ENCODE data around the gene TMPRSS2. TPM values are rescaled to one million over a fixed set of nuclear protein-coding genes. Genes with fewer than 3 reads are reported as not detected.

Gene TMPRSS2
- total RNA-seq, 1 experiment from 2014 or later, result not detected

DNA sequence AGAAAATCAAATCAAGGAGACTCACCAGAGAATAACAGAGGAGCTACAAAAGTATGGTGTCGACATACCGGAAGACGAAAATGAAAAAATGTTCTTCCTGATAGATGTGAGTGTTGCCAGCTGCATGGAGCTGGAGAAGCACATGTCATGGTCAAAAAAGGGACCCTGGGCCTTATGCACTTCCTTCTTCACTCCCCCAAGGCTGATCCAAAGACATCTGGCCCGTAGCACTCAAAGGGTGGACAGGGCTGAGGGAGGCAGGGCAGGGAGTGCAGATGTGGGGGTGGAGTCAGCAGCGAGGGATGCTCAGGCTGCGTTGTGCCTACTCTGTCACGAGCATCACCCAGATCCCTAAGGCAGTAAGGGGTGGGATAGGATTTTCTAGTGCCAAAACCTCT is 62.5 kb downstream of the TMPRSS2 start:
- DNase-seq (ENCODE audit: unreplicated experiment), result no peak
- ChIA-PET CTCF (no interaction called here), POLR2A (no interaction called here)
- intact Hi-C loops (cut with micrococcal nuclease), result no loop called here
- Mint-ChIP-seq H3K36me3 (ENCODE audit: insufficient read depth, unreplicated experiment) (no peaks in the 10 kb centered on the region), H3K4me1 (ENCODE audit: insufficient read depth, unreplicated experiment) (no peaks in the 10 kb centered on the region), H3K27me3 (ENCODE audit: insufficient read depth, unreplicated experiment) (no peaks in the 10 kb centered on the region), H3K4me3 (ENCODE audit: unreplicated experiment) (no peak overlapping the region), H3K9me3 (ENCODE audit: unreplicated experiment) (no peaks in the 10 kb centered on the region), H3K27ac (ENCODE audit: low read depth, unreplicated experiment) (no peak overlapping the region)
- BruUV-seq (replicated peaks), result no TSS peak
- TF ChIP-seq, protein P1, sequence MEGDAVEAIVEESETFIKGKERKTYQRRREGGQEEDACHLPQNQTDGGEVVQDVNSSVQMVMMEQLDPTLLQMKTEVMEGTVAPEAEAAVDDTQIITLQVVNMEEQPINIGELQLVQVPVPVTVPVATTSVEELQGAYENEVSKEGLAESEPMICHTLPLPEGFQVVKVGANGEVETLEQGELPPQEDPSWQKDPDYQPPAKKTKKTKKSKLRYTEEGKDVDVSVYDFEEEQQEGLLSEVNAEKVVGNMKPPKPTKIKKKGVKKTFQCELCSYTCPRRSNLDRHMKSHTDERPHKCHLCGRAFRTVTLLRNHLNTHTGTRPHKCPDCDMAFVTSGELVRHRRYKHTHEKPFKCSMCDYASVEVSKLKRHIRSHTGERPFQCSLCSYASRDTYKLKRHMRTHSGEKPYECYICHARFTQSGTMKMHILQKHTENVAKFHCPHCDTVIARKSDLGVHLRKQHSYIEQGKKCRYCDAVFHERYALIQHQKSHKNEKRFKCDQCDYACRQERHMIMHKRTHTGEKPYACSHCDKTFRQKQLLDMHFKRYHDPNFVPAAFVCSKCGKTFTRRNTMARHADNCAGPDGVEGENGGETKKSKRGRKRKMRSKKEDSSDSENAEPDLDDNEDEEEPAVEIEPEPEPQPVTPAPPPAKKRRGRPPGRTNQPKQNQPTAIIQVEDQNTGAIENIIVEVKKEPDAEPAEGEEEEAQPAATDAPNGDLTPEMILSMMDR (IDR thresholded peaks at IDR 0.05; ENCODE audit: unreplicated experiment), result no peak

DNA sequence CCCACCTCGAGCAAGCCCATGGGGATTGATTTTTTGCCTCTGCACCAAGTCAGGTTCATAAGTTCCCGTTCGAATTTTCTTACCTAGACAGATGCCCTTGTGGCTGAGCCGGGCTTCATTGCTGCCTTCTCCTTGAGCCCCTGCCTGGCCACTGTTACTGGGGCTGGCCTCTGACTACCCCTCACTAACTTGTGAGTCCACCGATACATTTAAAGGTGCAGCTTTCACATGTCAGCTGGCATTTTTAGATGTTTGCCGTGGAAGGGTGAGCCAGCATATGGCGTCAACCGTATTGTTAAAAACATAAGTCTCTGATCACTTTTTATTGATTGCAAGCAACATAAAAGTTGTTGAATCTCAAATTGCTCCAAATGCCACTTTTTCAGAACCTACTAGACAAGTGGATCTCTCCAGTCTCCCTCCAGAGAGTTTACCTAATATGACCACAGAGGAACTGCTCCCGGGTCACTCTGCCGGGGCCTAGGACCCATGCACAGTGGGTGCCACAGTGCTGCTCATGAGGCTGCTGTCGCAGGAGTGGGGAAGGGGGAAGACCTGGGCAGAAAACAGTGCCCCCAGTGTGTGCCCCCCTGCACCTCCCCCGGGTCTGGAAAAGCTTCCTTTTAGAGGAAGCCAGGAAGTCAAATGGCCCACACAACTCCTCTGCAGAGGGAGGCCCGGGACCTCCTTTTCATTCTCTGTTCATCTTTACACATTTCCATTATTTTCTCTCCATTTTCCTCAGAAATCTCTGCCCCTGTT is 63.1 kb downstream of the TMPRSS2 start:
- Mint-ChIP-seq H3K4me1 (ENCODE audit: insufficient read depth, unreplicated experiment) (no peaks in the 10 kb centered on the region), H3K36me3 (ENCODE audit: insufficient read depth, unreplicated experiment) (no peaks in the 10 kb centered on the region), H3K27me3 (ENCODE audit: insufficient read depth, unreplicated experiment) (no peaks in the 10 kb centered on the region), H3K9me3 (ENCODE audit: unreplicated experiment) (no peaks in the 10 kb centered on the region), H3K27ac (ENCODE audit: low read depth, unreplicated experiment) (no peak overlapping the region), H3K4me3 (ENCODE audit: unreplicated experiment) (no peak overlapping the region)
- ChIA-PET POLR2A (interaction anchor here (0.7 kb wide), 1 partner anchor 343 kb away, joined by 3 read pairs; no protein-coding TSS in a partner anchor), CTCF (interaction anchor here (0.7 to 1.3 kb wide), 3 partner anchors 10 to 323 kb away, joined by 3 to 4 read pairs (median 3); no protein-coding TSS in a partner anchor)
- no peak for DNase-seq (ENCODE audit: unreplicated experiment)
- TF ChIP-seq, protein P1 (IDR thresholded peaks at IDR 0.05; ENCODE audit: unreplicated experiment), result no peak
- intact Hi-C loops (cut with micrococcal nuclease), result no loop called here
- no TSS peak for BruUV-seq (replicated peaks)

DNA sequence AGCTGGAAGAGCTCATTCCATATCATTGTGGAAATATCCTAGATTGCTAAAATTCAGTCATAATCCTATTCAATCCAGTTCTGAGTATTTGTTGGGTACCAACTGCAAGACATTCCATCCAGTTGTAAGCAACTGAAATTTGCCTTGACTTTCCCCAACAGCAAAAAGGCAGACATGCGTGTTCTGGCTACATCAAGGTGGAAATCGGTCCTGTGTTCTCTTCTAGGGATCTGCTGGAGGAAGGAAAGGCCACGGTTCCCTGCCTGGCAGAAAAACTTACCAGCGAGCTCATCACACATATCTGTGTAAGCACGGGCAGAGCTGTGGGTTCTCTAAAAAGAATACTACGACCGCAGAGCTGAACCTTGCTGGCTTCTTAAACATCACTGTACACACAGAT is 64.4 kb downstream of the TMPRSS2 start:
- ChIA-PET POLR2A (no interaction called here), CTCF (no interaction called here)
- no peak for DNase-seq (ENCODE audit: unreplicated experiment)
- no TSS peak for BruUV-seq (replicated peaks)
- intact Hi-C loops (cut with micrococcal nuclease), result no loop called here
- Mint-ChIP-seq H3K27me3 (ENCODE audit: insufficient read depth, unreplicated experiment) (no peaks in the 10 kb centered on the region), H3K4me3 (ENCODE audit: unreplicated experiment) (no peak overlapping the region), H3K27ac (ENCODE audit: low read depth, unreplicated experiment) (no peak overlapping the region), H3K4me1 (ENCODE audit: insufficient read depth, unreplicated experiment) (no peaks in the 10 kb centered on the region), H3K9me3 (ENCODE audit: unreplicated experiment) (no peaks in the 10 kb centered on the region), H3K36me3 (ENCODE audit: insufficient read depth, unreplicated experiment) (no peaks in the 10 kb centered on the region)
- TF ChIP-seq, protein P1 (IDR thresholded peaks at IDR 0.05; ENCODE audit: unreplicated experiment), result no peak

DNA sequence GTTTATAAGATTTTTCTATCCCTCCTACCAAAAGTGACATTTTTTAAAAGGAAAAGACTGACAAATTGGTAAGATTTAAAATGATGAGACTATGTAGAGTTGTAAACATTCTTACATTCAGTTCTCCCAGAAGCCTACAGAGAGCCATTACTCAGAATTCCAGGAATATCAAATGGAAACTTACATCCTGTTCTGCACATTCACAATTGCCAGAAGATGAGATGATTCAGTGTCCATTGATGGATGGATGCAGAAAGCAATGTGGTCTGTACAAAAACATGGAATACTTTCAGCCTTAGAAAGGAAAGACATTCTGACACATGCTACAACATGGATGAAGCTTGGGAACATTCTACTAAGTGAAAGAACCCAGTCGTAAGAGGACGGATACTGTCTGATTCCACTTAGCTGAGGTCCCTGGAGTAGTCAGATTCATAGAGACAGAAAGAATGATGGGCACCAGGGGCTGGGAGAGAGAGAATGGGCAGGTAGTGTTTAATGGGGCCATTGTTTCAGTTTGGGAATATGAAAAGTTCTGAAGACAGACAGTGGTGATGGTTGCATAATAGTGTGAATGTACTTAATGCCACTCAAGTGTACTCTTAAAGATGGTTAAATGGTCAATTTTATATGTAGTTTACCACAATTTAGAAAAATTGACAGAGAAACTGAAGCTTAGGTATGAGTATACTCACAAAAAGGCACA is 65.3 kb downstream of the TMPRSS2 start:
- Mint-ChIP-seq H3K36me3 (ENCODE audit: insufficient read depth, unreplicated experiment) (no peaks in the 10 kb centered on the region), H3K27ac (ENCODE audit: low read depth, unreplicated experiment) (no peak overlapping the region), H3K27me3 (ENCODE audit: insufficient read depth, unreplicated experiment) (no peaks in the 10 kb centered on the region), H3K4me1 (ENCODE audit: insufficient read depth, unreplicated experiment) (no peaks in the 10 kb centered on the region), H3K4me3 (ENCODE audit: unreplicated experiment) (no peak overlapping the region), H3K9me3 (ENCODE audit: unreplicated experiment) (no peaks in the 10 kb centered on the region)
- DNase-seq (ENCODE audit: unreplicated experiment), result no peak
- no TSS peak for BruUV-seq (replicated peaks)
- TF ChIP-seq, protein P1 (IDR thresholded peaks at IDR 0.05; ENCODE audit: unreplicated experiment), result no peak
- intact Hi-C loops (cut with micrococcal nuclease), result no loop called here
- ChIA-PET CTCF (no interaction called here), POLR2A (no interaction called here)

All from MCF 10A (cell line).